Body of pancreas (tissue), 4 donors: ENCODE data around the gene LRSAM1.

Source experiments
- POLR2A ChIP-seq, 3 donors: fragments of 450-650 bp; IDR thresholded peaks; one replicate each; pipeline ENCODE4 v1.6.1; 2016; ENCODE audit warnings: antibody characterized with exemption in 3 of 3, mild to moderate bottlenecking in 2 of 3
- TF ChIP-seq, protein P1 (sequence below), 7 experiments: fragments of 450-650 bp in 4 of 7; fragments of 200-600 bp in 3 of 7; sonication (generic) in 3 of 7; IDR thresholded peaks; one replicate each; pipeline ENCODE4 v1.5.1; 2016 to 2019; ENCODE audit warnings: antibody characterized with exemption in 7 of 7

DNA sequence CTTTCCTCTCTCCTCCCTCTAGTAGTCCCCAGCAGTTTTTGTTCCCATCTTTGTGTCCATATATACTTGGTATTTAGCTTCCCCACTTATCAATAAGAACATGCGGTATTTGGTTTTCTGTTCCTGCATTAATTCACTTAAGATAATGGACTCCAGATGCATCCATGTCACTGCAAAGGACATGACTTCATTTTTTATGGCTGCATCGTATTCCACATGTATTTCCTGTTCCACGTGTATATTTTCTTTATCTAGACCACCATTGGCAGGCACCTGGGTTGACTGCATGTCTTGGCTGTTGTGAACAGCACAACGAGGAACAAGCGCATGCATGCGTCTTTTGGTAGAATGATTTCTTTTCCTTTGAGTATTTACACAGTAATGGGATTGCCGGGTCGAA is 20.9 kb upstream of the LRSAM1 start:
- TF ChIP-seq POLR2A (IDR thresholded peaks at IDR 0.05), result no peak
- TF ChIP-seq, protein P1, sequence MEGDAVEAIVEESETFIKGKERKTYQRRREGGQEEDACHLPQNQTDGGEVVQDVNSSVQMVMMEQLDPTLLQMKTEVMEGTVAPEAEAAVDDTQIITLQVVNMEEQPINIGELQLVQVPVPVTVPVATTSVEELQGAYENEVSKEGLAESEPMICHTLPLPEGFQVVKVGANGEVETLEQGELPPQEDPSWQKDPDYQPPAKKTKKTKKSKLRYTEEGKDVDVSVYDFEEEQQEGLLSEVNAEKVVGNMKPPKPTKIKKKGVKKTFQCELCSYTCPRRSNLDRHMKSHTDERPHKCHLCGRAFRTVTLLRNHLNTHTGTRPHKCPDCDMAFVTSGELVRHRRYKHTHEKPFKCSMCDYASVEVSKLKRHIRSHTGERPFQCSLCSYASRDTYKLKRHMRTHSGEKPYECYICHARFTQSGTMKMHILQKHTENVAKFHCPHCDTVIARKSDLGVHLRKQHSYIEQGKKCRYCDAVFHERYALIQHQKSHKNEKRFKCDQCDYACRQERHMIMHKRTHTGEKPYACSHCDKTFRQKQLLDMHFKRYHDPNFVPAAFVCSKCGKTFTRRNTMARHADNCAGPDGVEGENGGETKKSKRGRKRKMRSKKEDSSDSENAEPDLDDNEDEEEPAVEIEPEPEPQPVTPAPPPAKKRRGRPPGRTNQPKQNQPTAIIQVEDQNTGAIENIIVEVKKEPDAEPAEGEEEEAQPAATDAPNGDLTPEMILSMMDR (IDR thresholded peaks at IDR 0.05), result no peak
